Esophagus muscularis mucosa (tissue), 3 donors: ENCODE results near the gene BBX.

Experiments
- CTCF ChIP-seq, 3 experiments: fragments of 200-600 bp in 2 of 3; fragments of 450-650 bp in 1 of 3; sonication (generic) in 2 of 3; IDR thresholded peaks; one replicate each; pipeline ENCODE4 v1.5.1; 2017 to 2019; ENCODE audit warnings: antibody characterized with exemption in 3 of 3, mild to moderate bottlenecking in 2 of 3, moderate library complexity in 1 of 3
- EP300 ChIP-seq: sonication (generic); formaldehyde crosslinking; IDR thresholded peaks from one replicate; pipeline ENCODE4 v1.6.1; 2017; ENCODE audit warnings: antibody characterized with exemption

DNA sequence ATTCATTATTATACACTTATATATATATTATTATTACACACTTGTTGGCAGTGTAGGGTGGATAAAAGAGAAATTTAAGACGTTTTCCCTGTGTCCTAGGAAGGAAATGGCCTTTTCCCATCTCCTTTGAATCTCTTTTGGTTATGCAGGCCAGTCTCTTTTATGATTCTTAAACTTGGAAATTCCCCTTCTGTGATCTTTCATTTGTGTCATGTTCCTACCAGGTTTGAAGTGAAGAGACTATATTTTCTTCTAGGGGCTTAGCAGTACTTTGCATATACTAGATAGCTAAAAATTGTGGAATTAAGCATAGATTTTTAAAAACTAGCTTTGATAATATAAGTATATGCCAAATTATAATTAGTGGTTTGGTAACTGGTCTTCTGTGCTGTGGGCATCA is 58.5 kb downstream of the BBX start:
- TF ChIP-seq EP300 (no peak), CTCF (IDR thresholded peaks at IDR 0.05) (no peak)
